ENCODE measurements around the gene SCLY.
"Not testable (repeated sequence)": the region's sequence is repeated elsewhere in the genome, so short reads cannot be mapped to it uniquely, and the experiment has no call there.

Gene SCLY

GRCh38 chr2:238113611-238114010 is 52.8 kb downstream of the SCLY start:
- DNase-seq (ENCODE audit: low read depth in 2 of 2): no peak

GRCh38 chr2:238114331-238114841 is 53.6 kb downstream of the SCLY start:
- DNase-seq (ENCODE audit: low read depth in 2 of 2): no peak

GRCh38 chr2:238114851-238115660 is 54.3 kb downstream of the SCLY start:
- DNase-seq (ENCODE audit: low read depth in 2 of 2): no peak

GRCh38 chr2:238115709-238116108 is 54.9 kb downstream of the SCLY start:
- DNase-seq (ENCODE audit: low read depth in 2 of 2): not testable (repeated sequence)

GRCh38 chr2:238116298-238117198 is 55.7 kb downstream of the SCLY start:
- no peak for DNase-seq (ENCODE audit: low read depth in 2 of 2)

- no peak for DNase-seq (ENCODE audit: low read depth in 2 of 2)
Observed at GRCh38 chr2:238117199-238118154, 56.7 kb downstream of the SCLY start.

GRCh38 chr2:238119756-238120462 is 59.1 kb downstream of the SCLY start:
- DNase-seq (ENCODE audit: low read depth in 2 of 2): no peak

- DNase-seq (ENCODE audit: low read depth in 2 of 2): no peak
Observed at GRCh38 chr2:238120463-238121298, 59.9 kb downstream of the SCLY start.

GRCh38 chr2:238121511-238122286 is 60.9 kb downstream of the SCLY start:
- no peak for DNase-seq (ENCODE audit: low read depth in 2 of 2)

- no peak for DNase-seq (ENCODE audit: low read depth in 2 of 2)
Observed at GRCh38 chr2:238122287-238123217, 61.8 kb downstream of the SCLY start.

GRCh38 chr2:238123218-238123971 is 62.6 kb downstream of the SCLY start:
- no peak for DNase-seq (ENCODE audit: low read depth in 2 of 2)

GRCh38 chr2:238123991-238124470 is 63.2 kb downstream of the SCLY start:
- DNase-seq (ENCODE audit: low read depth in 2 of 2): no peak

- no peak for DNase-seq (ENCODE audit: low read depth in 2 of 2)
Observed at GRCh38 chr2:238124488-238125126, 63.8 kb downstream of the SCLY start.

- no peak for DNase-seq (ENCODE audit: low read depth in 2 of 2)
Observed at GRCh38 chr2:238125127-238125885, 64.5 kb downstream of the SCLY start.

GRCh38 chr2:238126338-238126737 is 65.5 kb downstream of the SCLY start:
- DNase-seq (ENCODE audit: low read depth in 2 of 2): no peak

GRCh38 chr2:238126775-238127164 is 66.0 kb downstream of the SCLY start:
- no peak for DNase-seq (ENCODE audit: low read depth in 2 of 2)

Measured in stimulated activated CD4-positive, alpha-beta T cell treated with anti-CD3 and anti-CD28 coated beads, Interleukin-1b, Interleukin-23, amount 100 ng/mL, for 4 hours (primary cell).